Esophagus squamous epithelium (tissue), 5 donors: Measurements from ENCODE around the gene KRTCAP3. TPM values are rescaled to one million over a fixed set of nuclear protein-coding genes. Genes with fewer than 3 reads are reported as not detected.

Experiments
- DNase-seq: peaks from one replicate; lab custom pipeline; 2025; lab: John Stamatoyannopoulos, UW
- H3K27ac ChIP-seq, 4 donors: fragments of 200-600 bp; sonication (generic); one replicate each; pipeline ENCODE4 v1.5.1; 2016 to 2019; ENCODE audit warnings: mild to moderate bottlenecking in 1 of 4
- H3K27me3 ChIP-seq, 4 donors: fragments of 200-600 bp; sonication (generic); 1 replicate in 3 of 4; 2 replicates in 1 of 4; pipeline versions ENCODE4 v1.5.1 to v1.6.0; 2017 to 2021; ENCODE audit warnings: antibody characterized with exemption in 1 of 4
- H3K36me3 ChIP-seq, 3 donors: fragments of 200-600 bp; sonication (generic); one replicate each; pipeline ENCODE4 v1.5.1; 2016 to 2019
- H3K4me1 ChIP-seq, 3 donors: fragments of 200-600 bp; sonication (generic); one replicate each; pipeline ENCODE4 v1.5.1; 2017 to 2019
- H3K4me3 ChIP-seq, 4 donors: fragments of 200-600 bp; sonication (generic); 1 replicate in 3 of 4; 2 replicates in 1 of 4; pipeline ENCODE4 v1.5.1; 2016 to 2019; ENCODE audit warnings: mild to moderate bottlenecking in 2 of 4, moderate library complexity in 1 of 4
- H3K9me3 ChIP-seq, 3 donors: fragments of 200-600 bp; sonication (generic); one replicate each; pipeline ENCODE4 v1.5.1; 2016 to 2019
- POLR2A ChIP-seq, 4 donors: fragments of 450-650 bp; IDR thresholded peaks; one replicate each; pipeline ENCODE4 v1.6.1; 2017; ENCODE audit warnings: antibody characterized with exemption in 4 of 4, mild to moderate bottlenecking in 4 of 4, moderate library complexity in 3 of 4
- WGBS, 2 donors: methylation state at CpG; one replicate each; pipeline ENCODE4 v1.1.5; 2018; 5-methylcytosine and 5-hydroxymethylcytosine counted together
- intact Hi-C: fragments of 100-400 bp; cut with DNase I; formaldehyde crosslinking; loops from one replicate; pipeline ENCODE4 v1.15.0; 2022
- total RNA-seq, 4 donors: library from RNA; depleted of rRNA; stranded (reverse); fragments of >200 nt; gene quantifications; one replicate each; pipeline ENCODE4 v1.1.0, GENCODE V29; 2016
- TF ChIP-seq, protein P1 (sequence below), 6 experiments: fragments of 450-650 bp in 4 of 6; fragments of 200-600 bp in 2 of 6; sonication (generic) in 2 of 6; IDR thresholded peaks; one replicate each; pipeline ENCODE4 v1.5.1; 2016 to 2019; ENCODE audit warnings: antibody characterized with exemption in 6 of 6, mild to moderate bottlenecking in 4 of 6, moderate library complexity in 4 of 6
- donor health status: DM: yes; HTN: yes; CAD: no.

The KRTCAP3 gene, protein sequence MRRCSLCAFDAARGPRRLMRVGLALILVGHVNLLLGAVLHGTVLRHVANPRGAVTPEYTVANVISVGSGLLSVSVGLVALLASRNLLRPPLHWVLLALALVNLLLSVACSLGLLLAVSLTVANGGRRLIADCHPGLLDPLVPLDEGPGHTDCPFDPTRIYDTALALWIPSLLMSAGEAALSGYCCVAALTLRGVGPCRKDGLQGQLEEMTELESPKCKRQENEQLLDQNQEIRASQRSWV
- total RNA-seq: 10 to 100 TPM in 3 of 4 donors, 1 to 10 TPM in 1; 9.8 to 29.3 (median 19.1) TPM

GRCh38 chr2:27441958-27442919, at the start of gene KRTCAP3:
Gene KRTCAP3, plus strand, starts transcription at chr2:27442381. Its CDS starts 32 bp downstream, at chr2:27442413.
- TF ChIP-seq, protein P1, sequence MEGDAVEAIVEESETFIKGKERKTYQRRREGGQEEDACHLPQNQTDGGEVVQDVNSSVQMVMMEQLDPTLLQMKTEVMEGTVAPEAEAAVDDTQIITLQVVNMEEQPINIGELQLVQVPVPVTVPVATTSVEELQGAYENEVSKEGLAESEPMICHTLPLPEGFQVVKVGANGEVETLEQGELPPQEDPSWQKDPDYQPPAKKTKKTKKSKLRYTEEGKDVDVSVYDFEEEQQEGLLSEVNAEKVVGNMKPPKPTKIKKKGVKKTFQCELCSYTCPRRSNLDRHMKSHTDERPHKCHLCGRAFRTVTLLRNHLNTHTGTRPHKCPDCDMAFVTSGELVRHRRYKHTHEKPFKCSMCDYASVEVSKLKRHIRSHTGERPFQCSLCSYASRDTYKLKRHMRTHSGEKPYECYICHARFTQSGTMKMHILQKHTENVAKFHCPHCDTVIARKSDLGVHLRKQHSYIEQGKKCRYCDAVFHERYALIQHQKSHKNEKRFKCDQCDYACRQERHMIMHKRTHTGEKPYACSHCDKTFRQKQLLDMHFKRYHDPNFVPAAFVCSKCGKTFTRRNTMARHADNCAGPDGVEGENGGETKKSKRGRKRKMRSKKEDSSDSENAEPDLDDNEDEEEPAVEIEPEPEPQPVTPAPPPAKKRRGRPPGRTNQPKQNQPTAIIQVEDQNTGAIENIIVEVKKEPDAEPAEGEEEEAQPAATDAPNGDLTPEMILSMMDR (IDR thresholded peaks at IDR 0.05): peak in 5 of 6 experiments; percentile 19 to 37 (median 24)
- TF ChIP-seq POLR2A (IDR thresholded peaks at IDR 0.05): no peak
- H3K27me3 ChIP-seq: no peaks in the 10 kb centered on the region
- H3K27ac ChIP-seq: peak within 1 kb of the TSS; percentile 70 to 84 (median 76)
- H3K4me3 ChIP-seq: peak within 1 kb of the TSS; percentile 30 to 62 (median 53)
- WGBS, 2 donors: 43 to 48% methylated on average over 5 to 29 of the region's 80 CpGs
- intact Hi-C loops: no loop called here
- peaks cover 7 to 40% (median 9%) of the 10 kb centered on the region in 3 donors for H3K4me1 ChIP-seq
- H3K36me3 ChIP-seq: peaks cover 34 to 78% (median 35%) of the 10 kb centered on the region in 3 donors
- no peaks in the 10 kb centered on the region for H3K9me3 ChIP-seq
- DNase-seq: no peak

GRCh38 chr2:27393225-27393624, 49.0 kb upstream of the KRTCAP3 start:
- 98% methylated on average over 19 to 30 of the region's 33 CpGs for WGBS, 2 donors
- Histone ChIP-seq H3K4me1 (no peaks in the 10 kb centered on the region), H3K4me3 (no peak overlapping the region), H3K27ac (no peak overlapping the region), H3K36me3 (peaks cover 0 to 13% (median 4%) of the 10 kb centered on the region in 3 donors), H3K27me3 (no peaks in the 10 kb centered on the region), H3K9me3 (no peaks in the 10 kb centered on the region)
- TF ChIP-seq, protein P1 (IDR thresholded peaks at IDR 0.05): no peak
- TF ChIP-seq POLR2A (IDR thresholded peaks at IDR 0.05): no peak
- intact Hi-C loops: no loop called here
- DNase-seq: no peak

- Histone ChIP-seq H3K4me3 (no peak overlapping the region), H3K27me3 (no peaks in the 10 kb centered on the region), H3K27ac (no peak overlapping the region), H3K36me3 (peaks cover 0 to 15% (median 0%) of the 10 kb centered on the region in 3 donors), H3K4me1 (no peaks in the 10 kb centered on the region), H3K9me3 (no peaks in the 10 kb centered on the region)
- 90 to 96% methylated on average over 5 of the region's 5 CpGs for WGBS, 2 donors
- intact Hi-C loops: no loop called here
- no peak for DNase-seq
- TF ChIP-seq POLR2A (IDR thresholded peaks at IDR 0.05): no peak
- TF ChIP-seq, protein P1 (IDR thresholded peaks at IDR 0.05): no peak
Measured at GRCh38 chr2:27398962-27399361, 43.2 kb upstream of the KRTCAP3 start.

GRCh38 chr2:27400348-27401135, 41.6 kb upstream of the KRTCAP3 start:
- TF ChIP-seq, protein P1 (IDR thresholded peaks at IDR 0.05): no peak
- no peak for TF ChIP-seq POLR2A (IDR thresholded peaks at IDR 0.05)
- 93 to 100% methylated on average over 2 of the region's 2 CpGs for WGBS, 2 donors

More at GRCh38 chr2:27400348-27401135, 41.6 kb upstream of the KRTCAP3 start:
- Histone ChIP-seq H3K9me3 (no peaks in the 10 kb centered on the region), H3K27me3 (no peaks in the 10 kb centered on the region), H3K4me3 (no peak overlapping the region), H3K27ac (no peak overlapping the region), H3K36me3 (peaks cover 0 to 30% (median 0%) of the 10 kb centered on the region in 3 donors), H3K4me1 (no peaks in the 10 kb centered on the region)
- DNase-seq: no peak
- intact Hi-C loops: no loop called here
